Liver (tissue), 3 donors: ENCODE data around the gene RTP5.

Source experiments
- FOXA2 ChIP-seq: IDR thresholded peaks from 2 replicates; pipeline ENCODE4 v1.6.1; 2016; ENCODE audit warnings: antibody characterized with exemption
- GABPA ChIP-seq, 2 donors: IDR thresholded peaks in 1 of 2; conservative IDR thresholded peaks in 1 of 2; 2 replicates each; pipeline ENCODE4 v1.6.1; 2016; ENCODE audit warnings: antibody characterized with exemption in 2 of 2, mild to moderate bottlenecking in 1 of 2, moderate library complexity in 1 of 2
- JUND ChIP-seq, 2 donors: IDR thresholded peaks; 2 replicates each; pipeline ENCODE4 v1.6.1; 2016; ENCODE audit warnings: antibody characterized with exemption in 2 of 2
- MAX ChIP-seq: IDR thresholded peaks from 2 replicates; pipeline ENCODE4 v1.6.1; 2016; ENCODE audit warnings: antibody characterized with exemption
- NR2F2 ChIP-seq: IDR thresholded peaks from 2 replicates; pipeline ENCODE4 v1.6.1; 2016; ENCODE audit warnings: antibody characterized with exemption
- RAD21 ChIP-seq, 2 donors: IDR thresholded peaks; 2 replicates each; pipeline ENCODE4 v1.6.1; 2016; ENCODE audit warnings: antibody characterized with exemption in 2 of 2, mild to moderate bottlenecking in 2 of 2
- REST ChIP-seq: IDR thresholded peaks from 2 replicates; pipeline ENCODE4 v1.6.1; 2016; ENCODE audit warnings: antibody characterized with exemption, mild to moderate bottlenecking
- RXRA ChIP-seq, 2 donors: IDR thresholded peaks; 2 replicates each; pipeline ENCODE4 v1.6.1; 2017 to 2018; ENCODE audit warnings: antibody characterized with exemption in 2 of 2, mild to moderate bottlenecking in 1 of 2
- TAF1 ChIP-seq: conservative IDR thresholded peaks from 2 replicates; pipeline ENCODE4 v1.6.1; 2016; ENCODE audit warnings: antibody characterized with exemption, mild to moderate bottlenecking
- YY1 ChIP-seq: IDR thresholded peaks from 2 replicates; pipeline ENCODE4 v1.6.1; 2016; ENCODE audit warnings: antibody characterized with exemption, mild to moderate bottlenecking
- TF ChIP-seq, protein P1 (sequence below): fragments of 150-350 bp; IDR thresholded peaks from 2 replicates; pipeline ENCODE4 v1.5.1; 2017; ENCODE audit warnings: improper control_type of control experiment, low read depth, low read length; ENCODE audit not compliant: missing input control
- TF ChIP-seq, protein P2 (sequence below): IDR thresholded peaks from 2 replicates; pipeline ENCODE4 v1.6.1; 2016; ENCODE audit warnings: antibody characterized with exemption
- donor health status: healthy.
- donor health status: healthy.

GRCh38 chr2:241867776-241868420, 1.6 kb upstream of the RTP5 start:
- TF ChIP-seq, protein P1, sequence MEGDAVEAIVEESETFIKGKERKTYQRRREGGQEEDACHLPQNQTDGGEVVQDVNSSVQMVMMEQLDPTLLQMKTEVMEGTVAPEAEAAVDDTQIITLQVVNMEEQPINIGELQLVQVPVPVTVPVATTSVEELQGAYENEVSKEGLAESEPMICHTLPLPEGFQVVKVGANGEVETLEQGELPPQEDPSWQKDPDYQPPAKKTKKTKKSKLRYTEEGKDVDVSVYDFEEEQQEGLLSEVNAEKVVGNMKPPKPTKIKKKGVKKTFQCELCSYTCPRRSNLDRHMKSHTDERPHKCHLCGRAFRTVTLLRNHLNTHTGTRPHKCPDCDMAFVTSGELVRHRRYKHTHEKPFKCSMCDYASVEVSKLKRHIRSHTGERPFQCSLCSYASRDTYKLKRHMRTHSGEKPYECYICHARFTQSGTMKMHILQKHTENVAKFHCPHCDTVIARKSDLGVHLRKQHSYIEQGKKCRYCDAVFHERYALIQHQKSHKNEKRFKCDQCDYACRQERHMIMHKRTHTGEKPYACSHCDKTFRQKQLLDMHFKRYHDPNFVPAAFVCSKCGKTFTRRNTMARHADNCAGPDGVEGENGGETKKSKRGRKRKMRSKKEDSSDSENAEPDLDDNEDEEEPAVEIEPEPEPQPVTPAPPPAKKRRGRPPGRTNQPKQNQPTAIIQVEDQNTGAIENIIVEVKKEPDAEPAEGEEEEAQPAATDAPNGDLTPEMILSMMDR: no peak
- TF ChIP-seq NR2F2: no peak
- no peak for TF ChIP-seq TAF1
- TF ChIP-seq REST: no peak
- TF ChIP-seq, protein P2, sequence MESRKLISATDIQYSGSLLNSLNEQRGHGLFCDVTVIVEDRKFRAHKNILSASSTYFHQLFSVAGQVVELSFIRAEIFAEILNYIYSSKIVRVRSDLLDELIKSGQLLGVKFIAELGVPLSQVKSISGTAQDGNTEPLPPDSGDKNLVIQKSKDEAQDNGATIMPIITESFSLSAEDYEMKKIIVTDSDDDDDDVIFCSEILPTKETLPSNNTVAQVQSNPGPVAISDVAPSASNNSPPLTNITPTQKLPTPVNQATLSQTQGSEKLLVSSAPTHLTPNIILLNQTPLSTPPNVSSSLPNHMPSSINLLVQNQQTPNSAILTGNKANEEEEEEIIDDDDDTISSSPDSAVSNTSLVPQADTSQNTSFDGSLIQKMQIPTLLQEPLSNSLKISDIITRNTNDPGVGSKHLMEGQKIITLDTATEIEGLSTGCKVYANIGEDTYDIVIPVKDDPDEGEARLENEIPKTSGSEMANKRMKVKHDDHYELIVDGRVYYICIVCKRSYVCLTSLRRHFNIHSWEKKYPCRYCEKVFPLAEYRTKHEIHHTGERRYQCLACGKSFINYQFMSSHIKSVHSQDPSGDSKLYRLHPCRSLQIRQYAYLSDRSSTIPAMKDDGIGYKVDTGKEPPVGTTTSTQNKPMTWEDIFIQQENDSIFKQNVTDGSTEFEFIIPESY: no peak
- TF ChIP-seq JUND (IDR thresholded peaks at IDR 0.05): no peak
- no peak for TF ChIP-seq YY1
- TF ChIP-seq RAD21 (IDR thresholded peaks at IDR 0.05): no peak
- no peak for TF ChIP-seq RXRA (IDR thresholded peaks at IDR 0.05)
- no peak for TF ChIP-seq MAX
- TF ChIP-seq GABPA (IDR thresholded peaks at IDR 0.05 in 1 of 2, conservative IDR thresholded peaks at IDR 0.05 in 1 of 2): no peak
- no peak for TF ChIP-seq FOXA2
